GM12878 (cell line): Measurements from ENCODE around the gene SASH1. TPM values are rescaled to one million over a fixed set of nuclear protein-coding genes. Genes with fewer than 3 reads are reported as not detected.

Experiments used
- ATAC-seq: fragments of 200-7000 bp; cut with Tn5 transposase; 3 replicates; pipeline ENCODE4 v1.9.1; 2020; ENCODE audit warnings: mild to moderate bottlenecking, moderate library complexity
- BruUV-seq: library from RNA; stranded (reverse); fragments of 400-500 nt; replicated peaks from 2 replicates; lab custom pipeline; 2021; lab: Mats Ljungman, UMichigan
- CTCF ChIA-PET: fragments of 300-600 bp; sonication (Branson Sonifier 250); formaldehyde crosslinking; extraction: SDS; loops from one replicate; lab custom pipeline; 2021; ENCODE audit warnings: inconsistent platforms; lab: Yijun Ruan, JAX
- POLR2A ChIA-PET: fragments of 350-600 bp; formaldehyde crosslinking; extraction: SDS; loops from one replicate; lab custom pipeline; 2021; ENCODE audit warnings: inconsistent platforms; lab: Charles Lee
- RAD21 ChIA-PET: fragments of 300-600 bp; sonication (Branson Sonifier 250); formaldehyde crosslinking; loops from one replicate; lab custom pipeline; 2023; ENCODE audit warnings: antibody characterized with exemption; ENCODE audit not compliant: unreplicated experiment; lab: Charles Lee
- SMC1A ChIA-PET: fragments of 300-600 bp; sonication (Branson Sonifier 250); formaldehyde crosslinking; loops from one replicate; lab custom pipeline; 2023; ENCODE audit not compliant: unreplicated experiment, uncharacterized antibody; lab: Charles Lee
- DNase-seq: peaks from one replicate; pipeline ENCODE4 v3.0.0-alpha.2; 2011; ENCODE audit warnings: low read depth, low spot score
- FAIRE-seq: peaks from 3 replicates; lab custom pipeline; 2011; peaks lifted over from hg19 to GRCh38; lab: Jason Lieb, UNC
- H2AFZ ChIP-seq: 2 replicates; pipeline ENCODE4 v1.6.0; 2011; ENCODE audit warnings: low read depth, low read length, control low read depth; ENCODE audit not compliant: control insufficient read depth
- H3K27ac ChIP-seq: 2 replicates; pipeline ENCODE4 v1.5.1; 2011; ENCODE audit warnings: control low read depth; ENCODE audit not compliant: control insufficient read depth, insufficient read depth
- H3K27me3 ChIP-seq, 2 experiments: replicated peaks in 1 of 2; 2 replicates each; pipeline versions ENCODE4 v1.6.0 to v1.6.1; 2011; ENCODE audit warnings: low read length in 1 of 2; ENCODE audit not compliant: control insufficient read depth in 2 of 2, insufficient read depth in 2 of 2
- H3K36me3 ChIP-seq, 2 experiments: 2 replicates each; pipeline ENCODE4 v1.5.1; 2011; ENCODE audit warnings: low read length in 1 of 2; ENCODE audit not compliant: control insufficient read depth in 2 of 2, insufficient read depth in 2 of 2
- H3K4me1 ChIP-seq: 2 replicates; pipeline ENCODE4 v1.6.1; 2011; ENCODE audit warnings: mild to moderate bottlenecking, low read length, moderate library complexity, mixed read lengths; ENCODE audit not compliant: control insufficient read depth, insufficient read depth
- H3K4me2 ChIP-seq: 2 replicates; pipeline ENCODE4 v1.6.0; 2011; ENCODE audit warnings: control low read depth; ENCODE audit not compliant: control insufficient read depth, insufficient read depth
- H3K4me3 ChIP-seq: fragments of 200-600 bp; sonication (generic); 2 replicates; pipeline ENCODE4 v1.5.1; 2016
- H3K79me2 ChIP-seq: 2 replicates; pipeline ENCODE4 v1.6.0; 2011; ENCODE audit warnings: low read length; ENCODE audit not compliant: control insufficient read depth, insufficient read depth
- H3K9ac ChIP-seq: 2 replicates; pipeline ENCODE4 v1.8.0; 2011; ENCODE audit warnings: low read length, control low read depth, mixed read lengths; ENCODE audit not compliant: control insufficient read depth, insufficient read depth
- H3K9me3 ChIP-seq: replicated peaks from 3 replicates; pipeline ENCODE4 v1.5.1; 2011; ENCODE audit warnings: mild to moderate bottlenecking, low read length; ENCODE audit not compliant: control insufficient read depth, insufficient read depth
- H4K20me1 ChIP-seq: 2 replicates; pipeline ENCODE4 v1.6.0; 2011; ENCODE audit not compliant: control insufficient read depth, insufficient read depth
- ASH2L ChIP-seq: fragments of 300-600, 200-600 bp; sonication (generic); IDR thresholded peaks from 2 replicates; pipeline ENCODE4 v1.6.1; 2017; ENCODE audit warnings: low read depth, mild to moderate bottlenecking, borderline replicate concordance
- BCL3 ChIP-seq: IDR thresholded peaks from 2 replicates; pipeline ENCODE4 v1.6.1; 2011; ENCODE audit warnings: borderline replicate concordance, low read depth, mild to moderate bottlenecking, moderate library complexity, low read length; ENCODE audit not compliant: insufficient read depth, poor library complexity, severe bottlenecking
- BHLHE40 ChIP-seq, 2 experiments: fragments of 450-650 bp in 1 of 2; IDR thresholded peaks; 2 replicates each; pipeline ENCODE4 v1.6.1; 2011 to 2017; ENCODE audit warnings: low read depth in 2 of 2, borderline replicate concordance in 1 of 2, improper control_type of control experiment in 1 of 2, low read length in 1 of 2, mild to moderate bottlenecking in 1 of 2
- CUX1 ChIP-seq: IDR thresholded peaks from 2 replicates; pipeline ENCODE4 v1.6.1; 2012; ENCODE audit warnings: improper control_type of control experiment, low read depth, low read length; ENCODE audit not compliant: insufficient replicate concordance
- HCFC1 ChIP-seq: fragments of 150-350 bp; IDR thresholded peaks from 2 replicates; pipeline ENCODE4 v1.6.1; 2014; ENCODE audit warnings: low read length
- IRF3 ChIP-seq: fragments of 450-650 bp; IDR thresholded peaks from 2 replicates; pipeline ENCODE4 v1.6.1; 2014; ENCODE audit warnings: mild to moderate bottlenecking
- NFYB ChIP-seq: IDR thresholded peaks from 2 replicates; pipeline ENCODE4 v1.6.1; 2011; ENCODE audit warnings: low read depth, mild to moderate bottlenecking, low read length, improper control_type of control experiment, moderate library complexity; ENCODE audit not compliant: insufficient read depth
- RFX5 ChIP-seq: IDR thresholded peaks from 2 replicates; pipeline ENCODE4 v1.6.1; 2011; ENCODE audit warnings: low read depth, low read length, improper control_type of control experiment
- SREBF2 ChIP-seq: IDR thresholded peaks from 2 replicates; pipeline ENCODE4 v1.6.1; 2012; ENCODE audit warnings: mild to moderate bottlenecking, low read length
- SUZ12 ChIP-seq: fragments of 200-600 bp; sonication (generic); IDR thresholded peaks from one replicate; pipeline ENCODE4 v1.6.1; 2018; ENCODE audit warnings: antibody characterized with exemption, mild to moderate bottlenecking; ENCODE audit not compliant: unreplicated experiment
- USF1 ChIP-seq: IDR thresholded peaks from 2 replicates; pipeline ENCODE4 v1.6.1; 2011; ENCODE audit warnings: borderline replicate concordance, low read depth, mild to moderate bottlenecking, moderate library complexity, mixed read lengths, low read length; ENCODE audit not compliant: insufficient read depth; ENCODE audit errors: extremely low read length
- ZNF622 ChIP-seq: fragments of 450-650 bp; IDR thresholded peaks from 2 replicates; pipeline ENCODE4 v1.6.1; 2017; ENCODE audit warnings: mild to moderate bottlenecking, inconsistent platforms
- WGBS: methylation state at CpG from one replicate; pipeline ENCODE4 v1.1.6; 2016; ENCODE audit warnings: low lambda C conversion rate; ENCODE audit not compliant: insufficient replicate concordance, insufficient coverage; ENCODE audit errors: missing lambda C conversion rate; 5-methylcytosine and 5-hydroxymethylcytosine counted together
- in situ Hi-C: fragments of 300-500 bp; cut with MboI; formaldehyde crosslinking; loops from 9 replicates; pipeline ENCODE4 v1.14.3; 2018; ENCODE audit warnings: mixed read lengths
- intact Hi-C: fragments of 100-400 bp; cut with micrococcal nuclease; formaldehyde crosslinking; loops from one replicate; pipeline ENCODE4 v1.14.2; 2022; ENCODE audit not compliant: unreplicated experiment
- polyA plus RNA-seq, 11 experiments: library from polyadenylated mRNA; depleted of rRNA in 4 of 11; unstranded in 6 of 11; stranded (reverse) in 5 of 11; fragments of >200 nt; fragmentation: Nextera tagmentation in 4 of 11; fragmentation: Illumina TruSeq in 1 of 11; extraction: Ambion mirVana in 4 of 11; extraction: Trizol in 1 of 11; gene quantifications; 1 replicate in 1 of 11; 2 replicates in 10 of 11; pipeline versions ENCODE4 v1.2.1 to v1.2.3, GENCODE V29; 2011 to 2016; ENCODE audit warnings: inconsistent platforms in 2 of 11, missing spikeins in 2 of 11, low read depth in 1 of 11
- total RNA-seq, 4 experiments: library from RNA; depleted of rRNA in 3 of 4; stranded (reverse); fragments of >200 nt in 3 of 4; fragmentation: Illumina TruSeq in 1 of 4; extraction: Trizol in 1 of 4; gene quantifications; 2 replicates each; pipeline versions ENCODE4 v1.2.1 to v1.2.3, GENCODE V29; 2013 to 2021

The SASH1 gene
- total and polyA plus RNA-seq, 10 of the 15 experiments (the other 5 are each of a cell fraction or from before 2014, with no cell fraction given): 0.01 to 0.73 (median 0.14) TPM; not detected in 4

- H3K27ac ChIP-seq: no peak overlapping the region
- ChIA-PET SMC1A (no interaction called here), POLR2A (no interaction called here), RAD21 (no interaction called here), CTCF (no interaction called here)
- intact Hi-C loops: no loop called here
- no peak overlapping the region for H3K4me3 ChIP-seq
- H3K4me1 ChIP-seq: no peaks in the 10 kb centered on the region
- peaks cover 0 to 3% of the 10 kb centered on the region in 2 experiments; a peak in 3 of 4 replicates for H3K27me3 ChIP-seq
- DNase-seq (no peak), ATAC-seq (no peak), FAIRE-seq (no peak)
- H2AFZ ChIP-seq: no peak overlapping the region
- no TSS peak for BruUV-seq
- H3K9ac ChIP-seq: no peak overlapping the region
- no peaks in the 10 kb centered on the region; the same call in 2 of the 3 replicates for H3K9me3 ChIP-seq
- no peak overlapping the region for H3K4me2 ChIP-seq
- H3K36me3 ChIP-seq: no peaks in the 10 kb centered on the region
- WGBS: 15% methylated on average over 14 of the region's 14 CpGs
- no peaks in the 10 kb centered on the region for H4K20me1 ChIP-seq
- in situ Hi-C loops: no loop called here
- no peaks in the 10 kb centered on the region for H3K79me2 ChIP-seq
- TF ChIP-seq IRF3 (no peak), BHLHE40 (IDR thresholded peaks at IDR 0.05; ENCODE audit: borderline replicate concordance in 1 of 2, low read depth in 2 of 2, low read length in 1 of 2) (no peak), RFX5 (no peak), CUX1 (no peak), USF1 (no peak), NFYB (no peak), HCFC1 (no peak), ZNF622 (no peak), BCL3 (no peak), ASH2L (no peak), SUZ12 (no peak), SREBF2 (no peak)
These were observed 171.6 kb downstream of the SASH1 start for GRCh38 chr6:148514091-148514845.
